ENCODE results near the gene PSMC3.

Gene PSMC3

GRCh38 chr11:47375546-47376085, 50.6 kb downstream of the PSMC3 start:
- ChIA-PET POLR2A (interaction anchor here (0.6 to 3.7 kb wide), 4 partner anchors 16 to 392 kb away, joined by 3 to 68 read pairs (median 6); no protein-coding TSS in a partner anchor), CTCF (interaction anchor here (2.1 to 9.4 kb wide), 5 partner anchors 13 to 36 kb away, joined by 16 to 217 read pairs (median 65); partner anchors contain the start of gene SLC39A13)
- H3K9me3 ChIP-seq (ENCODE audit: control extremely low read depth in 1 of 5, control insufficient read depth in 4 of 5, insufficient read depth in 2 of 5, low read depth in 1 of 5, low read length in 4 of 5) = no peaks in the 10 kb centered on the region
- H3K27ac ChIP-seq (ENCODE audit: insufficient read depth in 1 of 2, low read depth in 1 of 2, low read length in 2 of 2, poor library complexity in 1 of 2, severe bottlenecking in 2 of 2) = peak overlapping the region; percentile 92 to 95
- WGBS (ENCODE audit: insufficient coverage) = 83% methylated on average over 6 of the region's 13 CpGs
- H3K27me3 ChIP-seq (replicated peaks in 2 of 5; ENCODE audit: control insufficient read depth in 4 of 5, insufficient read depth in 5 of 5, low read length in 4 of 5) = no peaks in the 10 kb centered on the region
- DNase-seq = no peak
- peaks cover 3 to 61% (median 56%) of the 10 kb centered on the region in 4 experiments for H3K4me1 ChIP-seq (ENCODE audit: control extremely low read depth in 1 of 4, control insufficient read depth in 4 of 4, insufficient read depth in 4 of 4, low read length in 3 of 4)
- peaks cover 9 to 44% (median 31%) of the 10 kb centered on the region in 4 experiments for H3K36me3 ChIP-seq (ENCODE audit: control insufficient read depth in 4 of 4, insufficient read depth in 4 of 4, low read length in 3 of 4)
- H3K4me3 ChIP-seq (ENCODE audit: control insufficient read depth in 1 of 7, extremely low read depth in 1 of 7, insufficient read depth in 4 of 7, low read depth in 2 of 7, low read length in 6 of 7) = peak overlapping the region in 6 of 7 experiments; percentile 73 to 93 (median 79)

- Histone ChIP-seq H3K4me1 (ENCODE audit: control extremely low read depth in 1 of 4, control insufficient read depth in 4 of 4, insufficient read depth in 4 of 4, low read length in 3 of 4) (peaks cover 3 to 61% (median 56%) of the 10 kb centered on the region in 4 experiments), H3K9me3 (ENCODE audit: control extremely low read depth in 1 of 5, control insufficient read depth in 4 of 5, insufficient read depth in 2 of 5, low read depth in 1 of 5, low read length in 4 of 5) (no peaks in the 10 kb centered on the region), H3K27me3 (replicated peaks in 2 of 5; ENCODE audit: control insufficient read depth in 4 of 5, insufficient read depth in 5 of 5, low read length in 4 of 5) (no peaks in the 10 kb centered on the region), H3K36me3 (ENCODE audit: control insufficient read depth in 4 of 4, insufficient read depth in 4 of 4, low read length in 3 of 4) (peaks cover 9 to 44% (median 32%) of the 10 kb centered on the region in 4 experiments), H3K4me3 (ENCODE audit: control insufficient read depth in 1 of 7, extremely low read depth in 1 of 7, insufficient read depth in 4 of 7, low read depth in 2 of 7, low read length in 6 of 7) (peak overlapping the region in 4 of 7 experiments; percentile 25 to 78 (median 34)), H3K27ac (ENCODE audit: insufficient read depth in 1 of 2, low read depth in 1 of 2, low read length in 2 of 2, poor library complexity in 1 of 2, severe bottlenecking in 2 of 2) (peak overlapping the region in 1 of 2 experiments; percentile 95)
- POLR2A ChIA-PET = interaction anchor here (0.6 to 1.8 kb wide), 2 partner anchors 37 to 393 kb away, joined by 3 to 7 read pairs; no protein-coding TSS in a partner anchor
- no peak for DNase-seq
- 59% methylated on average over 8 of the region's 8 CpGs for WGBS (ENCODE audit: insufficient coverage)
- CTCF ChIA-PET = interaction anchor here (0.9 to 9.4 kb wide), 10 partner anchors 12 to 155 kb away, joined by 3 to 217 read pairs (median 5); partner anchors contain the start of genes ACP2 and SLC39A13
Measured at GRCh38 chr11:47375020-47375419, 51.2 kb downstream of the PSMC3 start.

- POLR2A ChIA-PET = interaction anchor here (1.0 to 1.8 kb wide), 2 partner anchors 26 to 37 kb away, joined by 5 to 7 read pairs; no protein-coding TSS in a partner anchor
- no peaks in the 10 kb centered on the region for H3K27me3 ChIP-seq (replicated peaks in 2 of 5; ENCODE audit: control insufficient read depth in 4 of 5, insufficient read depth in 5 of 5, low read length in 4 of 5)
- no peaks in the 10 kb centered on the region for H3K9me3 ChIP-seq (ENCODE audit: control extremely low read depth in 1 of 5, control insufficient read depth in 4 of 5, insufficient read depth in 2 of 5, low read depth in 1 of 5, low read length in 4 of 5)
- H3K27ac ChIP-seq (ENCODE audit: insufficient read depth in 1 of 2, low read depth in 1 of 2, low read length in 2 of 2, poor library complexity in 1 of 2, severe bottlenecking in 2 of 2) = peak overlapping the region in 1 of 2 experiments; percentile 55
- CTCF ChIA-PET = interaction anchor here (0.9 to 9.4 kb wide), 17 partner anchors 9 to 155 kb away, joined by 3 to 217 read pairs (median 5); partner anchors contain the start of genes ACP2 and SLC39A13
- peak overlapping the region in 4 of 7 experiments; percentile 28 to 78 (median 36) for H3K4me3 ChIP-seq (ENCODE audit: control insufficient read depth in 1 of 7, extremely low read depth in 1 of 7, insufficient read depth in 4 of 7, low read depth in 2 of 7, low read length in 6 of 7)
- DNase-seq = no peak
- H3K4me1 ChIP-seq (ENCODE audit: control extremely low read depth in 1 of 4, control insufficient read depth in 4 of 4, insufficient read depth in 4 of 4, low read length in 3 of 4) = peaks cover 3 to 61% (median 56%) of the 10 kb centered on the region in 4 experiments
- 72% methylated on average over 5 of the region's 5 CpGs for WGBS (ENCODE audit: insufficient coverage)
- H3K36me3 ChIP-seq (ENCODE audit: control insufficient read depth in 4 of 4, insufficient read depth in 4 of 4, low read length in 3 of 4) = peaks cover 11 to 47% (median 34%) of the 10 kb centered on the region in 4 experiments
Measured at GRCh38 chr11:47374720-47375019, 51.6 kb downstream of the PSMC3 start.

GRCh38 chr11:47373876-47374719, 52.1 kb downstream of the PSMC3 start:
- WGBS (ENCODE audit: insufficient coverage) = 60% methylated on average over 17 of the region's 19 CpGs
- POLR2A ChIA-PET = interaction anchor here (1.0 to 1.8 kb wide), 4 partner anchors 14 to 38 kb away, joined by 3 to 7 read pairs (median 6); no protein-coding TSS in a partner anchor
- H3K27ac ChIP-seq (ENCODE audit: insufficient read depth in 1 of 2, low read depth in 1 of 2, low read length in 2 of 2, poor library complexity in 1 of 2, severe bottlenecking in 2 of 2) = peak overlapping the region in 1 of 2 experiments; percentile 46

GRCh38 chr11:47372422-47372821, 53.8 kb downstream of the PSMC3 start:
- no peak for DNase-seq
- no peaks in the 10 kb centered on the region for H3K27me3 ChIP-seq (replicated peaks in 2 of 5; ENCODE audit: control insufficient read depth in 4 of 5, insufficient read depth in 5 of 5, low read length in 4 of 5)
- peaks cover 14 to 65% (median 42%) of the 10 kb centered on the region in 4 experiments for H3K36me3 ChIP-seq (ENCODE audit: control insufficient read depth in 4 of 4, insufficient read depth in 4 of 4, low read length in 3 of 4)
- H3K4me1 ChIP-seq (ENCODE audit: control extremely low read depth in 1 of 4, control insufficient read depth in 4 of 4, insufficient read depth in 4 of 4, low read length in 3 of 4) = peaks cover 3 to 40% (median 40%) of the 10 kb centered on the region in 4 experiments
- CTCF ChIA-PET = interaction anchor here (1.3 to 9.4 kb wide), 4 partner anchors 10 to 51 kb away, joined by 4 to 217 read pairs (median 64); partner anchors contain the start of gene SLC39A13
- H3K4me3 ChIP-seq (ENCODE audit: control insufficient read depth in 1 of 7, extremely low read depth in 1 of 7, insufficient read depth in 4 of 7, low read depth in 2 of 7, low read length in 6 of 7) = no peak overlapping the region
- POLR2A ChIA-PET = interaction anchor here (1.6 to 1.7 kb wide), 2 partner anchors 13 to 22 kb away, joined by 3 to 8 read pairs; no protein-coding TSS in a partner anchor
- no peaks in the 10 kb centered on the region for H3K9me3 ChIP-seq (ENCODE audit: control extremely low read depth in 1 of 5, control insufficient read depth in 4 of 5, insufficient read depth in 2 of 5, low read depth in 1 of 5, low read length in 4 of 5)
- H3K27ac ChIP-seq (ENCODE audit: insufficient read depth in 1 of 2, low read depth in 1 of 2, low read length in 2 of 2, poor library complexity in 1 of 2, severe bottlenecking in 2 of 2) = no peak overlapping the region
- WGBS (ENCODE audit: insufficient coverage) = 83% methylated on average over 3 of the region's 7 CpGs

More at GRCh38 chr11:47373876-47374719, 52.1 kb downstream of the PSMC3 start:
- Histone ChIP-seq H3K27me3 (replicated peaks in 2 of 5; ENCODE audit: control insufficient read depth in 4 of 5, insufficient read depth in 5 of 5, low read length in 4 of 5) (no peaks in the 10 kb centered on the region), H3K9me3 (ENCODE audit: control extremely low read depth in 1 of 5, control insufficient read depth in 4 of 5, insufficient read depth in 2 of 5, low read depth in 1 of 5, low read length in 4 of 5) (no peaks in the 10 kb centered on the region), H3K36me3 (ENCODE audit: control insufficient read depth in 4 of 4, insufficient read depth in 4 of 4, low read length in 3 of 4) (peaks cover 12 to 52% (median 34%) of the 10 kb centered on the region in 4 experiments), H3K4me1 (ENCODE audit: control extremely low read depth in 1 of 4, control insufficient read depth in 4 of 4, insufficient read depth in 4 of 4, low read length in 3 of 4) (peaks cover 3 to 56% (median 51%) of the 10 kb centered on the region in 4 experiments), H3K4me3 (ENCODE audit: control insufficient read depth in 1 of 7, extremely low read depth in 1 of 7, insufficient read depth in 4 of 7, low read depth in 2 of 7, low read length in 6 of 7) (peak overlapping the region in 3 of 7 experiments; percentile 11 to 78 (median 38))
- CTCF ChIA-PET = interaction anchor here (0.9 to 9.4 kb wide), 17 partner anchors 10 to 154 kb away, joined by 3 to 217 read pairs (median 5); partner anchors contain the start of genes ACP2 and SLC39A13
- DNase-seq = peak; percentile 76 to 77 (median 76)

GRCh38 chr11:47369676-47370075, 56.6 kb downstream of the PSMC3 start:
- H3K27me3 ChIP-seq (replicated peaks in 2 of 5; ENCODE audit: control insufficient read depth in 4 of 5, insufficient read depth in 5 of 5, low read length in 4 of 5) = no peaks in the 10 kb centered on the region
- CTCF ChIA-PET = interaction anchor here (0.6 to 9.4 kb wide), 6 partner anchors 8 to 44 kb away, joined by 3 to 217 read pairs (median 4); partner anchors contain the start of genes SLC39A13 and SPI1
- no peaks in the 10 kb centered on the region for H3K9me3 ChIP-seq (ENCODE audit: control extremely low read depth in 1 of 5, control insufficient read depth in 4 of 5, insufficient read depth in 2 of 5, low read depth in 1 of 5, low read length in 4 of 5)
- WGBS (ENCODE audit: insufficient coverage) = 100% methylated on average over 1 of the region's 3 CpGs
- POLR2A ChIA-PET = interaction anchor here (1.1 kb wide), 1 partner anchor 9 kb away, joined by 3 read pairs; the partner anchor contains the start of gene SPI1
- no peak for DNase-seq
- no peak overlapping the region for H3K27ac ChIP-seq (ENCODE audit: insufficient read depth in 1 of 2, low read depth in 1 of 2, low read length in 2 of 2, poor library complexity in 1 of 2, severe bottlenecking in 2 of 2)
- peaks cover 0 to 13% (median 13%) of the 10 kb centered on the region in 4 experiments for H3K4me1 ChIP-seq (ENCODE audit: control extremely low read depth in 1 of 4, control insufficient read depth in 4 of 4, insufficient read depth in 4 of 4, low read length in 3 of 4)
- peaks cover 18 to 74% (median 44%) of the 10 kb centered on the region in 4 experiments for H3K36me3 ChIP-seq (ENCODE audit: control insufficient read depth in 4 of 4, insufficient read depth in 4 of 4, low read length in 3 of 4)
- no peak overlapping the region for H3K4me3 ChIP-seq (ENCODE audit: control insufficient read depth in 1 of 7, extremely low read depth in 1 of 7, insufficient read depth in 4 of 7, low read depth in 2 of 7, low read length in 6 of 7)
